ENCODE data around the gene RNASE2.
"Not testable (repeated sequence)": the region's sequence is repeated elsewhere in the genome, so short reads cannot be mapped to it uniquely, and the experiment has no call there.

RNASE2 gene

DNA sequence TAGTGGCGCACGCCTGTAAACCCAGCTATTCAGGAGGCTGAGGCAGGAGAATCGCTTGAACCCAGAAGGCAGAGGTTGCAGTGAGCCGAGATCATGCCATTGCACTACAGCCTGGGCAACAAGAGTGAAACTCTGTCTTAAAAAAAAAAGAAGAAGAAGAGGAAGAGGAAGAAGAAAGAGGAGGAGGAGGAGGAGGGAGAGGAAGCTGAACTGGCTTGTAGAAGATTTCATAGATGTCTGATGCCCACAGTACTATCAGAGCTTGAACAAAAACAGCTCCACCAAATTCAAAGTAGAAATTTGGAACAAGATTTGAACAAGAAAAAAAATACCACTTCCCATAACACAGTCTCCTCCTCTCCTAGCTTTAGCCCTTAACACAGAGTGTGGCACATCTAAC, 30.4 kb downstream of the RNASE2 start:
- DNase-seq: not testable (repeated sequence)

DNA sequence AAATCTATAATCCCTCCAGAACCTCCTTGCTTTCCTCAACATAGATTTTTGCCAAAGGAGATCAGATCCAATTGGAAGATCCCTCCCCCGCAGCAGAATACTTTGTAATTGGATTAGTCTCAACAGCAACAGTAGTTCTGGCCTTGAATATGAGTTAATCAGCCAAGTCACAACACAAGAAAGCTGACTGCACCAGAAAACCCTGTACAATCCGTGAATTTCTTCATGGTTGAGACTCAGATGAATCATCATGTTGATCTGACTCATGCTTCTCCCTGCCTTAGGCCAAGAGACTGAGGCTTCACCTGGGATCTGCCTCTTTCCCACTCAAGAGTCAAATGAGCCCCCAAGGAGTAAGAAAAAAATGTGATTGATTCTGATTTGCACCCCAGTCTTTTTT, 31.5 kb downstream of the RNASE2 start:
- DNase-seq: no peak

DNA sequence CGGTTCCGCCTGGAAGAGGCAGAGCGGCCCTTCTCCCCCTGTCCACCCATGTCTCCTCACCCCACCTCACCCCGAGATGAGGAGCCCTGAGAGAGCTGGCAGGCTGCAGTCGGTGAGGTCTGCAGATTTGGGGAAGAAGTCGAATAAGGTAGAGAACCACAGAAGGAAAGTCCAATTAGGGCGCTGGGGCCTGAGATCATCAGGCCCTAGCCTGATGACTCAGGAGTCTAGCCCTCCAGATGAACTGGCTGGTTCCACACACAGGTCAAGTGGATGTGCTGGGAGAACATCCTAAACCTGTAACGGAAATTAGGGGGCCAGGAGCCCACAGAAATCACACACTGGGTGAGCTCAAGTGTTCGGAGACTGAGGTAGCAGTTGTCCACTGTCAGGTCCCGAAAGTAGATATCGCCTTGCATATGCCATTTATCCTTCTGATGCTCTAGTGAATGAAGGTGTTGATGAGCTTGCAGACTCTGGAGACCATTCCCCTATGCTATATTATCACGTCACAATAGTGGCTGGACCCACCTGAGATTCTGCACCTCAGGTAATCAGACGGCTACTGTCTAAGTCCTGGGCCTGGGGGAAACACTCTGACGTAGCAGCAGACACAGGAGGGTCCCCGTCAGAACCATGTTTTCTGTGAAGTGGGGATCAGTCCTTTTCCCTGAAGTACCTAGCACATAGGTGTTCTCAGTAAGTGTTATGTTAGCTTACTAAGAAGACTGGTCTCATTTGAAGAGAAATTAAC, 33.6 kb downstream of the RNASE2 start:
- no peak for DNase-seq

- no peak for DNase-seq
Observed at GRCh38 chr14:20989471-20989786, 34.1 kb downstream of the RNASE2 start.

GRCh38 chr14:20989787-20990600, 34.7 kb downstream of the RNASE2 start, which contains the start of gene METTL17:
Gene METTL17 (plus strand): TSS chr14:20989980. CDS start chr14:20990003, 23 bp downstream.
- peak; percentile 89 to 91 for DNase-seq

DNA sequence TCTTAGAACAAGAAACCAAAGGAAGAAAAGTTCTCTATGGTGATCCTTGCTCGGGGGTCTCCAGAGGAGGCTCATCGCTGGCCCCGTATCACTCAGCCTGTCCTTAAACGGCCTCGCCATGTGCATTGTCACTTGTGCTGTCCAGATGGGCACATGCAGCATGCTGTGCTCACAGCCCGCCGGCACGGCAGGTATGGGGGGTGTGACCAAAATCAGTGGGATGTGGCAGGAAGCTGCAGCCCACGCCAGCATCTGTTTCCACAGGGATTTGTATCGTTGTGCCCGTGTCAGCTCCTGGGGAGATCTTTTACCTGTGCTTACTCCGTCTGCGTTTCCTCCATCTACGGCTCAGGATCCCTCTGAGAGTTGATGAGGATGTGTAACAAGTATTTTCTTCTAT, 41.2 kb downstream of the RNASE2 start:
- no peak for DNase-seq

- DNase-seq: no peak
Observed at GRCh38 chr14:20997115-20997514, 41.8 kb downstream of the RNASE2 start.

- no peak for DNase-seq
Observed at GRCh38 chr14:20997564-20997963, 42.3 kb downstream of the RNASE2 start.

DNA sequence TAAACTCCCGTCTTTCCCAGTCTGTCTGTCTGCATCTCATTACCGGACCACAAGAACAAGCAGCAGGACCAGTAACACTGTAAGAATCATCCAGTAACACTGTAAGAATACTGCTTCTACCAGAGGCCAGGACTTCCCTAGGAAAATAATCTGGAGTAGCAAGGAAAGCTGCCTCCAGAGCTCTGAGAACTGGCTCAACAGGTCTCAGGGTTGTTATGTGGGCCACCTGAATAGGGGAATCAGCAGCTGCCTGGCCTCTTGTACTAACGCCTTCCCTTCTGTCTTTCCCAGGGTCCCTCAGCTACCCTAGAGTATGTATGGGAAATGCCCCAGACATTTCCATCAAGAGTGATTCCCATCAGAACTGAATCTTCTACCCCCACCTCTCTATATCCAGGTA, 42.9 kb downstream of the RNASE2 start:
- DNase-seq: no peak

- DNase-seq: no peak
Observed at GRCh38 chr14:20998674-20999366, 43.5 kb downstream of the RNASE2 start, which contains the start of gene SLC39A2. Gene SLC39A2 (plus strand): TSS chr14:20999293. CDS start chr14:20999447, 154 bp downstream.

DNA sequence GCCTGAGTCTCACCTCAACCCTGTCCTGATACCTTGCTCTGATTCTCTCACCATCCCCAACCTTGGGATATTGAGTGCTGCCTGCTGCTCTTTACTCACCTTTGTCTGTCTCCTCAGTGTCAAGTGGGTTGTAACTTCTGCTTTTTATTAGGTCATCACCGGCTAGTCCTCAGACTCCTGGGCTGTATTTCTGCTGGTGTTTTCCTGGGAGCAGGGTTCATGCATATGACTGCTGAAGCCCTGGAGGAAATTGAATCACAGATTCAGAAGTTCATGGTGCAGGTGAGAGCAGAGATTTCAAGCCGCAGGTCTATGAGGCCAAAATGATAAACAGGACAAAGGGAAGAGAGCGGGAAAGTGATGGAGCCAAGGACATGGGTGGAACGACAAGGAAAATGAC, 44.3 kb downstream of the RNASE2 start:
- no peak for DNase-seq

DNA sequence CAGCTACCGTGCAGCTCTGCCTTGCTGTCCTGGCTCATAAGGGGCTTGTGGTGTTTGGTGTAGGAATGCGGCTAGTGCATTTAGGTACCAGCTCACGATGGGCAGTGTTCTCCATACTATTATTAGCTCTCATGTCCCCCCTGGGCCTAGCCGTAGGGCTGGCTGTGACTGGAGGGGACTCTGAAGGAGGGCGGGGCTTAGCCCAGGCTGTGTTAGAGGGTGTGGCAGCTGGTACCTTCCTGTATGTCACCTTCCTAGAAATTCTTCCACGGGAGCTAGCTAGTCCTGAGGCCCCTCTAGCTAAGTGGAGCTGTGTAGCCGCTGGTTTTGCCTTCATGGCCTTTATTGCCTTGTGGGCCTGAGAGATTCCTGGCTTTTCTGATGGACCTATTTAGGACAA, 45.9 kb downstream of the RNASE2 start:
- no peak for DNase-seq

DNA sequence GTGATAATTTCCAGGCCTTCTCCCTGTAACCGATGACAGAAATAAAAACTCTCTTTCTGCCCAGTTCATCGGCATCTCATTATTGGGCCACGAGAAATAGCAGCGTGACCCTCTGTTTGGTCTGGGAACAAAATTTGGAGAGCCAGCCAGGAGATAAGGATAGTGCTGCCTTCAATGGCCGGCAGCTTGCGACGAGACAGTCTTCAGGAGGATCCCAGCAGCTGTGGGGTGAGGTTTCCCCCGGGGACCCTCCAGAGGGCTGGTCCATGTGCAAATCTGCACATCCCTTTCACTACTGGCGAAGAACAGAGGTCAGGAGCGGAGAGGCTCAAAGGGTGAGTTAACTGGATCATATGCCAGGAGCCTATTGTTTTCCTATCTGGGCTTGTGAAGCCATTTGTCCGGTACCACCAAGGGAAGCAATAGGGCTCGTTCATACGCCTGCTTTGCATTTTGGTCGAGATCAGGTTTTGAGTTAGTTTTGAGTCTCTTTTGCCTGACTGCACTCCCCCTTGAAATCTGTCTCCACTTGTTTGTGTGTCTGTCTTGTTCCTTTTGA, 48.6 kb downstream of the RNASE2 start:
- DNase-seq: no peak
